Stomach (tissue), 9 donors: Measurements from ENCODE around the gene NFKB2. TPM values are rescaled to one million over a fixed set of nuclear protein-coding genes. Genes with fewer than 3 reads are reported as not detected.

Experiments
- DNase-seq, 2 donors: peaks; one replicate each; pipeline versions ENCODE4 v3.0.0 to v3.0.0-alpha.2; 2013 to 2019
- H3K27ac ChIP-seq, 5 donors: fragments of 200-600 bp in 4 of 5; sonication (generic) in 4 of 5; one replicate each; pipeline ENCODE4 v1.5.1; 2013 to 2019; ENCODE audit warnings: mild to moderate bottlenecking in 1 of 5, moderate library complexity in 1 of 5
- H3K27me3 ChIP-seq, 3 donors: fragments of 200-600 bp; sonication (generic); one replicate each; pipeline ENCODE4 v1.5.1; 2017 to 2019; ENCODE audit warnings: mixed run types in 1 of 3
- H3K36me3 ChIP-seq, 4 donors: fragments of 200-600 bp; sonication (generic); 1 replicate in 3 of 4; 2 replicates in 1 of 4; pipeline ENCODE4 v1.5.1; 2016 to 2019
- H3K4me1 ChIP-seq, 4 donors: fragments of 200-600 bp; sonication (generic); one replicate each; pipeline ENCODE4 v1.5.1; 2016 to 2019
- H3K4me3 ChIP-seq, 4 donors: fragments of 200-600 bp; sonication (generic) in 3 of 4; one replicate each; pipeline ENCODE4 v1.5.1; 2016 to 2019; ENCODE audit warnings: mild to moderate bottlenecking in 1 of 4
- H3K9me3 ChIP-seq, 4 donors: fragments of 200-600 bp; sonication (generic); one replicate each; pipeline ENCODE4 v1.5.1; 2016 to 2019
- EP300 ChIP-seq: sonication (generic); formaldehyde crosslinking; IDR thresholded peaks from one replicate; pipeline ENCODE4 v1.6.1; 2017; ENCODE audit warnings: antibody characterized with exemption
- POLR2A ChIP-seq, 4 donors: fragments of 450-650 bp; IDR thresholded peaks; one replicate each; pipeline ENCODE4 v1.6.1; 2016; ENCODE audit warnings: antibody characterized with exemption in 4 of 4, control low read depth in 2 of 4, mild to moderate bottlenecking in 1 of 4, moderate library complexity in 1 of 4
- POLR2AphosphoS5 ChIP-seq, 3 donors: sonication (generic); formaldehyde crosslinking; IDR thresholded peaks; one replicate each; pipeline ENCODE4 v1.6.1; 2016; ENCODE audit warnings: antibody characterized with exemption in 3 of 3
- WGBS, 5 donors: extraction: QIAGEN DNeasy Blood & Tissue Kit in 3 of 5; methylation state at CpG; one replicate each; pipeline versions ENCODE4 v1.1.5 to v1.1.7; 2013 to 2018; 5-methylcytosine and 5-hydroxymethylcytosine counted together
- intact Hi-C: fragments of 100-400 bp; cut with DNase I; formaldehyde crosslinking; loops from one replicate; pipeline ENCODE4 v1.15.1; 2023; ENCODE audit warnings: low total_unique reads
- polyA plus RNA-seq, 3 donors: library from polyadenylated mRNA; stranded (reverse); fragments of 200-250 nt; gene quantifications; one replicate each; pipeline ENCODE4 v1.2.3, GENCODE V29; 2013
- total RNA-seq, 5 donors: library from RNA; depleted of rRNA; stranded (reverse); fragments of >200 nt; gene quantifications; one replicate each; pipeline versions ENCODE4 v1.1.0 to v1.2.3, GENCODE V29; 2014 to 2016
- TF ChIP-seq, protein P1 (sequence below), 7 experiments: fragments of 450-650 bp in 4 of 7; fragments of 200-600 bp in 3 of 7; sonication (generic) in 3 of 7; IDR thresholded peaks; one replicate each; pipeline ENCODE4 v1.5.1; 2016 to 2019; ENCODE audit warnings: antibody characterized with exemption in 7 of 7, control low read depth in 2 of 7, mild to moderate bottlenecking in 1 of 7
- donor health status: healthy with polysubstance abuse.
- donor health status: Bipolar disorder and iron deficiency.
- donor health status: healthy.

NFKB2 gene
- total and polyA plus RNA-seq, 8 donors: 9.7 to 84.0 (median 25.1) TPM

DNA sequence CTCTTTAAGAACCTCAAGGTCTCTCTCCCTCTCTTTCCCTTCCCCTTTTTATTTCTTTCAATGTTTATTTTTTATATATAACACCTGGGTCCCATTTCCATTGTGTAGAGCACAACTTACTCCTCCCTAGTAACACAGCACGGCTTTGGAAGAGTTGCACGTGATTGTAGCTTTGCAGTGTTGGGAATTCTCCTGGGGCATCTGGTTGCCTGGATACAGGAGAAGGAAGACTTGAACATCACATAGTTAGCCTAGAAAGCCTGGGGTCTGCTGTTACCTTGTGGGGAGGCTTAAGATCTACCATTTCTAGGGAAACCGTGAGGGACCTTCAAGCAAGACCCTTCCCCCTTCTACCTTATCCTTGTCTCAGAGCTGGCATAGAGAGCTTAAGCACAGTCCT is 41.1 kb upstream of the NFKB2 start:
- Histone ChIP-seq H3K36me3 (peaks cover 66 to 97% (median 95%) of the 10 kb centered on the region in 4 donors), H3K4me1 (no peaks in the 10 kb centered on the region), H3K27ac (no peak overlapping the region), H3K9me3 (no peaks in the 10 kb centered on the region), H3K27me3 (no peaks in the 10 kb centered on the region), H3K4me3 (no peak overlapping the region)
- 81 to 90% (median 86%) methylated on average over 3 of the region's 3 CpGs for WGBS, 5 donors
- intact Hi-C loops: loop anchor here (5.0 kb wide), 1 partner anchor 187 kb away; no protein-coding TSS in a partner anchor
- DNase-seq: no peak
- TF ChIP-seq POLR2AphosphoS5 (IDR thresholded peaks at IDR 0.05) (no peak), POLR2A (IDR thresholded peaks at IDR 0.05) (no peak), EP300 (no peak)
- TF ChIP-seq, protein P1, sequence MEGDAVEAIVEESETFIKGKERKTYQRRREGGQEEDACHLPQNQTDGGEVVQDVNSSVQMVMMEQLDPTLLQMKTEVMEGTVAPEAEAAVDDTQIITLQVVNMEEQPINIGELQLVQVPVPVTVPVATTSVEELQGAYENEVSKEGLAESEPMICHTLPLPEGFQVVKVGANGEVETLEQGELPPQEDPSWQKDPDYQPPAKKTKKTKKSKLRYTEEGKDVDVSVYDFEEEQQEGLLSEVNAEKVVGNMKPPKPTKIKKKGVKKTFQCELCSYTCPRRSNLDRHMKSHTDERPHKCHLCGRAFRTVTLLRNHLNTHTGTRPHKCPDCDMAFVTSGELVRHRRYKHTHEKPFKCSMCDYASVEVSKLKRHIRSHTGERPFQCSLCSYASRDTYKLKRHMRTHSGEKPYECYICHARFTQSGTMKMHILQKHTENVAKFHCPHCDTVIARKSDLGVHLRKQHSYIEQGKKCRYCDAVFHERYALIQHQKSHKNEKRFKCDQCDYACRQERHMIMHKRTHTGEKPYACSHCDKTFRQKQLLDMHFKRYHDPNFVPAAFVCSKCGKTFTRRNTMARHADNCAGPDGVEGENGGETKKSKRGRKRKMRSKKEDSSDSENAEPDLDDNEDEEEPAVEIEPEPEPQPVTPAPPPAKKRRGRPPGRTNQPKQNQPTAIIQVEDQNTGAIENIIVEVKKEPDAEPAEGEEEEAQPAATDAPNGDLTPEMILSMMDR (IDR thresholded peaks at IDR 0.05): no peak

DNA sequence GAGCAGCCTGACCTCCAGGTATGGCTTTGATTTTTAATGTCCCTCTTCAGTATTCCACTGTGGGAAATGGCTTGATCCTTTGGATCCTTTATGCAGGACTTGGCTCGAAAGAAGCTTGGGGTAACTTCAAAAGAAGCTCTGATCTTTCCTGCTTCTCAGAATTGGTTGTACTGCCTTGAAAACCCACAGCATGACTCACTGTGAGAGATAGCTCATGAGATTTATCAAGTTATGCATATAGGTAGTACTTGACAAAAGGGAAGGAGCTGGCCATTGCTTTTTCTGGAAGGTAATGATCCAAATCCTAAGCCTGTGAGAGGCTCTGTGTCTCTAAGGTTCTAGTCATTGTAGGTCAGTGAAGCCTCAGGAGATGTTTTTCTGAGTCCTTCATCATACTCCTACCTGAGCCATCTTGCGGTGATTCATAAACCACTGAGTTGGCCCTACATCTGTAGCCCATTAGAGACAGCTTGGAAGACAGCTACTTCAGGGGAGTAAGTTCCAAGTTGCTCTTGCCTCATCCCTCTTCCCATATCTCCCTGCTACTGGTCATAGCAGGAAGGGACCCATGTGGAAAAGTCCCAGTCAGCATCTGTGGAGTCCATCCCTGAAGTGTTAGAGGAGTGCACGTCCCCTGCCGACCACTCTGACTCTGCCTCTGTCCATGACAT is 36.7 kb upstream of the NFKB2 start:
- peaks cover 69 to 99% (median 97%) of the 10 kb centered on the region in 4 donors for H3K36me3 ChIP-seq
- H3K4me1 ChIP-seq: no peaks in the 10 kb centered on the region
- DNase-seq: no peak
- no peak overlapping the region for H3K27ac ChIP-seq
- no peak for TF ChIP-seq EP300
- TF ChIP-seq, protein P1 (IDR thresholded peaks at IDR 0.05): no peak
- no peak for TF ChIP-seq POLR2AphosphoS5 (IDR thresholded peaks at IDR 0.05)
- no peak for TF ChIP-seq POLR2A (IDR thresholded peaks at IDR 0.05)
- intact Hi-C loops: no loop called here
- H3K27me3 ChIP-seq: no peaks in the 10 kb centered on the region
- 84 to 98% (median 96%) methylated on average over 4 of the region's 4 CpGs for WGBS, 5 donors
- no peak overlapping the region for H3K4me3 ChIP-seq
- no peaks in the 10 kb centered on the region for H3K9me3 ChIP-seq

DNA sequence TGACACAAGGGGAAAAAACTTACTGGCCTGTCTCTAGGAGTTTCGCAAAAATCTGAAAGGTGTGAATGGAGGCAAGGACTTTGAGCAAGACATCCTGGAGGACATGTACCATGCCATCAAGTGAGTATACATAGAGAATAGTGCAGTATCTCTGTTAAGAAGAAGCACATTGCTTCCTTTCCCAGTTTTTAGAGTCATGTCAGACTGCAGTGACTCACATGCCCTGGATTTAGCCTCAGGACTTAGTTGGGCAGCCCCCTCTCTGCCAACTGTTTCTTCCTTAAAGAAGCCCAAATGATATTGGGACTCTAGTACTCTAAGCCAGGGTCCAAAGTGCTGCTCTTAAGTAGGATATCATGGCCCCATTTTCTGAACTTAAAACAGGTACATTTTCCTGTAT is 28.1 kb upstream of the NFKB2 start:
- intact Hi-C loops: no loop called here
- no peak for TF ChIP-seq POLR2A (IDR thresholded peaks at IDR 0.05)
- TF ChIP-seq EP300: no peak
- TF ChIP-seq, protein P1 (IDR thresholded peaks at IDR 0.05): no peak
- no peak for TF ChIP-seq POLR2AphosphoS5 (IDR thresholded peaks at IDR 0.05)
- H3K4me1 ChIP-seq: no peaks in the 10 kb centered on the region
- H3K27me3 ChIP-seq: no peaks in the 10 kb centered on the region
- H3K27ac ChIP-seq: no peak overlapping the region
- no peak overlapping the region for H3K4me3 ChIP-seq
- peaks cover 90 to 100% (median 100%) of the 10 kb centered on the region in 4 donors for H3K36me3 ChIP-seq
- 95 to 100% (median 100%) methylated on average over 1 of the region's 1 CpG for WGBS, 5 donors
- H3K9me3 ChIP-seq: no peaks in the 10 kb centered on the region
- no peak for DNase-seq

GRCh38 chr10:102368077-102368476 is 27.4 kb upstream of the NFKB2 start:
- 68 to 82% (median 73%) methylated on average over 3 of the region's 3 CpGs; no CpG with 5 or more reads in 1 of the 5 donors for WGBS, 5 donors
- TF ChIP-seq POLR2AphosphoS5 (IDR thresholded peaks at IDR 0.05) (no peak), POLR2A (IDR thresholded peaks at IDR 0.05) (no peak), EP300 (no peak)
- TF ChIP-seq, protein P1 (IDR thresholded peaks at IDR 0.05): no peak

More at GRCh38 chr10:102368077-102368476, 27.4 kb upstream of the NFKB2 start:
- no peak for DNase-seq
- Histone ChIP-seq H3K9me3 (no peaks in the 10 kb centered on the region), H3K27ac (no peak overlapping the region), H3K27me3 (no peaks in the 10 kb centered on the region), H3K4me1 (no peaks in the 10 kb centered on the region), H3K36me3 (peaks cover 89 to 100% (median 100%) of the 10 kb centered on the region in 4 donors), H3K4me3 (no peak overlapping the region)
- intact Hi-C loops: no loop called here
